GM18873 (cell line): ENCODE measurements around the gene TRUB1.

Source experiments
- ATAC-seq: cut with Tn5 transposase; IDR thresholded peaks from one replicate; pipeline ENCODE4 v1.9.1; 2021; ENCODE audit warnings: mild to moderate bottlenecking, moderate library complexity, moderate number of reproducible peaks; ENCODE audit not compliant: unreplicated experiment, low FRiP score

TRUB1 gene

GRCh38 chr10:115024371-115024770 is 86.4 kb downstream of the TRUB1 start:
- ATAC-seq, result no peak

- ATAC-seq, result no peak
Measured at GRCh38 chr10:115026056-115026745, 88.2 kb downstream of the TRUB1 start.

- ATAC-seq, result no peak
Measured at GRCh38 chr10:115026746-115027140, 88.7 kb downstream of the TRUB1 start.
